Upper lobe of right lung (tissue), 1 donor: Measurements from ENCODE around the gene RHOH. TPM values are rescaled to one million over a fixed set of nuclear protein-coding genes. Genes with fewer than 3 reads are reported as not detected.

Experiments used
- ATAC-seq: fragments of 200-7000 bp; cut with Tn5 transposase; one replicate; pipeline ENCODE4 v1.9.1; 2020; ENCODE audit warnings: mild to moderate bottlenecking, moderate library complexity
- DNase-seq: peaks from one replicate; pipeline ENCODE4 v3.0.0-alpha.2; 2020
- H3K27ac ChIP-seq: fragments of 200-600 bp; one replicate; pipeline ENCODE4 v1.8.0; 2022
- H3K27me3 ChIP-seq: fragments of 200-600 bp; one replicate; pipeline ENCODE4 v1.8.0; 2022; ENCODE audit warnings: mild to moderate bottlenecking
- H3K36me3 ChIP-seq: fragments of 200-600 bp; one replicate; pipeline ENCODE4 v1.8.0; 2022
- H3K4me1 ChIP-seq: fragments of 200-600 bp; one replicate; pipeline ENCODE4 v1.8.0; 2022
- H3K4me3 ChIP-seq: fragments of 200-600 bp; one replicate; pipeline ENCODE4 v1.8.0; 2022; ENCODE audit warnings: mild to moderate bottlenecking
- H3K9me3 ChIP-seq: fragments of 200-600 bp; one replicate; pipeline ENCODE4 v1.8.0; 2022
- CTCF ChIP-seq: fragments of 200-600 bp; IDR thresholded peaks from one replicate; pipeline ENCODE4 v1.8.0; 2022; ENCODE audit warnings: antibody characterized with exemption
- intact Hi-C: fragments of 100-400 bp; cut with DNase I; formaldehyde crosslinking; loops from one replicate; pipeline ENCODE4 v1.11.0; 2022
- total RNA-seq: library from RNA; stranded (reverse); fragmentation: NEBNext Ultra II Directional; extraction: Animal tissue kit (Norgen Biotek cat#: 25700); gene quantifications from one replicate; pipeline ENCODE4 v1.2.1, GENCODE V29; 2021
- donor health status: DM: no; HTN: yes; CAD: no; lungs with severe emphysema.

RHOH gene
- total RNA-seq, 1 donor from 2014 or later, result 8.8 TPM

- Histone ChIP-seq H3K4me3 (no peak overlapping the region), H3K4me1 (no peaks in the 10 kb centered on the region), H3K27ac (no peak overlapping the region), H3K27me3 (no peaks in the 10 kb centered on the region), H3K36me3 (no peaks in the 10 kb centered on the region), H3K9me3 (no peaks in the 10 kb centered on the region)
- peak; percentile 25 for TF ChIP-seq CTCF
- intact Hi-C loops, result no loop called here
- peak; percentile 30 for ATAC-seq
- no peak for DNase-seq
Observed at GRCh38 chr4:40228497-40229365, 31.9 kb downstream of the RHOH start.

GRCh38 chr4:40231316-40231863 lies 34.6 kb downstream of the RHOH start:
- intact Hi-C loops, result no loop called here
- ATAC-seq (no peak), DNase-seq (no peak)
- H3K4me1 ChIP-seq, result no peaks in the 10 kb centered on the region
- no peaks in the 10 kb centered on the region for H3K9me3 ChIP-seq
- no peak overlapping the region for H3K4me3 ChIP-seq
- no peaks in the 10 kb centered on the region for H3K27me3 ChIP-seq
- H3K27ac ChIP-seq, result no peak overlapping the region
- TF ChIP-seq CTCF, result no peak
- H3K36me3 ChIP-seq, result no peaks in the 10 kb centered on the region

- TF ChIP-seq CTCF, result no peak
- intact Hi-C loops, result no loop called here
- H3K27me3 ChIP-seq, result no peaks in the 10 kb centered on the region
- H3K36me3 ChIP-seq, result no peaks in the 10 kb centered on the region
- H3K27ac ChIP-seq, result no peak overlapping the region
- no peak overlapping the region for H3K4me3 ChIP-seq
- ATAC-seq (peak; percentile 39), DNase-seq (no peak)
- H3K9me3 ChIP-seq, result no peaks in the 10 kb centered on the region
- no peaks in the 10 kb centered on the region for H3K4me1 ChIP-seq
Observed at GRCh38 chr4:40232610-40233009, 35.8 kb downstream of the RHOH start.

- no peak for TF ChIP-seq CTCF
- Histone ChIP-seq H3K27me3 (no peaks in the 10 kb centered on the region), H3K4me3 (no peak overlapping the region), H3K27ac (no peak overlapping the region), H3K36me3 (no peaks in the 10 kb centered on the region), H3K4me1 (no peaks in the 10 kb centered on the region), H3K9me3 (no peaks in the 10 kb centered on the region)
- intact Hi-C loops, result no loop called here
- ATAC-seq (no peak), DNase-seq (no peak)
Observed at GRCh38 chr4:40233227-40233626, 36.4 kb downstream of the RHOH start.

- H3K4me1 ChIP-seq, result no peaks in the 10 kb centered on the region
- ATAC-seq, result no peak
- H3K36me3 ChIP-seq, result no peaks in the 10 kb centered on the region
- TF ChIP-seq CTCF, result no peak
- H3K27ac ChIP-seq, result no peak overlapping the region
- H3K9me3 ChIP-seq, result no peaks in the 10 kb centered on the region
- no peaks in the 10 kb centered on the region for H3K27me3 ChIP-seq
- intact Hi-C loops, result no loop called here
- no peak for DNase-seq
- H3K4me3 ChIP-seq, result no peak overlapping the region
Observed at GRCh38 chr4:40234519-40235039, 37.7 kb downstream of the RHOH start.
